Stimulated activated CD4-positive, alpha-beta T cell treated with anti-CD3 and anti-CD28 coated beads, Interleukin-1b, Interleukin-23, amount 100 ng/mL, for 24 hours (primary cell): Measurements from ENCODE around the gene FGFR3.

ENCODE experiments used
- DNase-seq, 4 experiments: peaks; one replicate each; pipeline ENCODE4 v3.0.0-alpha.2; 2020; ENCODE audit warnings: low read depth in 4 of 4, low spot score in 1 of 4

Gene FGFR3

DNA sequence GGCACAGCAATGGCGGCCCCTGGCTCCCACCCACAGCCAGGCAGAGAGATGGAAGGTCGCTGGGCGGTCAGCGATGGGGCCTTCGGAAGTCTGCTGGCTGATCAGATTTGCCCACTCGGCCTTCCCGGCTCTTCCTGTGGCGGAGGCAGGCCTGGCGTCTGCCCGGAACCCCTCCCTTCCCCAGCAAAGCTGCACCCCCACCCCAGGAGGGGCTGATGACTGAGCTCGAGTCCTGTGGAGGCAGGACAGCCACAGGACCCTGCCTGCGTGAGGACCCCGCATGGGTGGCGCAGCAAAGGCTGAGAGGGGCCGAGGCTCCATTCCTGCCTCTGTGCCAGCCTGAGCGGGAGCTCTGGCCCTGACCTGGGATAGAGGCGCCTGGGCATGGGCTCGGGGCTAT lies 37.0 kb upstream of the FGFR3 start:
- DNase-seq: no peak

- no peak for DNase-seq
Observed at GRCh38 chr4:1756893-1757779, 36.0 kb upstream of the FGFR3 start.

DNA sequence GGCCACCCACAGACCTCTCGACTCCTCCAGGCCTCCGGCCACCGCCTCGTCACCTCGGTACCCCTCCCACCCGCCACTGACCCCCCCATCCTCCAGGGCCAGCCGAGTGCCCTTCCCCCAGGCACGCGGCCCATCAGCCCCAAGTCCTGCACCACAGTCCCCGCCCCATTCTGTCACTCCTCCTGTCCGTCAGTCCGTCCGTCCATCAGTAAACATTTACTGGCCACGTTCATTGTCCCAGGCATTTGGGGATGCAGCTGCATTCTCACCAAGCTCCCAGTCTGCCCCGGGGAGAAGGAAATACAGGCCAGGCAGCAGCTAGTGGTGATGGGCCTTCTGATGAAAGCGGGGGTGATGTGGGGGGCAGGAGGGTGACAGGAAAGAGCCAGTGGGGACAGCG lies 35.3 kb upstream of the FGFR3 start:
- DNase-seq: no peak

GRCh38 chr4:1758306-1759121 lies 34.6 kb upstream of the FGFR3 start:
- DNase-seq: no peak

- no peak for DNase-seq
Observed at GRCh38 chr4:1759170-1759817, 33.8 kb upstream of the FGFR3 start.

- DNase-seq: no peak
Observed at GRCh38 chr4:1759818-1760223, 33.3 kb upstream of the FGFR3 start.

DNA sequence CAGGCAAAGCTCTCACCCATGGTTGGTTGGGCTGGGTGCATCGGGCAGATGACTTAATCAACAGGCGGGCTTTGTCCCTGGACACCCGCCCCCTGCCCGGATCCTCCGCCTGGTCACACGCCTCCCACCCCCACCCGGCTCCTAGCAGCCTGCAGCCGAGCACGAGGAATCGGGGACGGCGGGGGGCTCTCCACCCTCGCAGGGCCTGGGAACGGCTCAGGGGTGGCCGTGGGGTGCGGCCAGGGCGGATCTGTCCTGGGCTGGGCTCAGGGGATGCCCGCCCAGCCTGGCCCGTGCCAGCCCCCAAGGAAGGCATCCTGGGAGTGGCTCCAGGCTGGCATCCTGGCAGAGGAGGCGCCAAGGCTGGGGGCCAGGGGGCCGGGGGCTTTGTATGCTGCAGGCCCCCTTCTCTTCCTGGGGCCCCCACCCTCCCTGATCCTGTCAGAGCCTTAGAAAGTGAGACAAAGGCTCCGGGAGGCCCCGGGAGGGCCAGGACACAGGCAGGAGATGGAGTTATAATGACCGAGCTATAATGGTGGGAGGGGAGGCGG lies 32.5 kb upstream of the FGFR3 start:
- no peak for DNase-seq

DNA sequence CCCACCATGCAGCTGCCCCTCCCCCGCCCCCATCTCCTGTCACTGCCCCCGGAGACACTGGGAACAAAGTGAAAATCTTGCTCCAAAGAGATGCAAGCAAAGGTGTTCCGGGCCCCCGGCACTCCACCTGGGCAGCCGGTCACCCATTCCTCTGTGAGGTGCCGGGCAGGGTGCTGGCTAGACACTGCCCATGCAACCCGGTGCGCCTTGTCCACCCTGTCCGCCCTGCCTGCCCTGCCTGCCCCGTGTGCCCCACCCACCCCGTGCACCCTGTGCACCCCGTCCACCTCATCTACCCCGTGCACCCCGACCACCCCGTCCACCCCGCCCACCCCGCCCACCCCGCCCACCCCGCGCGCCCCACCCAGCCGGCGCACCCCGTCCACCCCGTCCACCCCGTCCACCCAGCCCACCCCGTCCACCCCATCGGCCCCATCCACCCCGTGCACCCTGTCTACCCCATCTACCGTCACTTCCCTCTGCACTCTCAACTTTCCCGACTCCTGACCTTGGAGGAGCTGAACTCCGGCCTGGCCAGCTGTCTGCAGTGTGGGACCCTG lies 31.9 kb upstream of the FGFR3 start:
- no peak for DNase-seq

GRCh38 chr4:1762264-1763010 lies 30.7 kb upstream of the FGFR3 start:
- no peak for DNase-seq

DNA sequence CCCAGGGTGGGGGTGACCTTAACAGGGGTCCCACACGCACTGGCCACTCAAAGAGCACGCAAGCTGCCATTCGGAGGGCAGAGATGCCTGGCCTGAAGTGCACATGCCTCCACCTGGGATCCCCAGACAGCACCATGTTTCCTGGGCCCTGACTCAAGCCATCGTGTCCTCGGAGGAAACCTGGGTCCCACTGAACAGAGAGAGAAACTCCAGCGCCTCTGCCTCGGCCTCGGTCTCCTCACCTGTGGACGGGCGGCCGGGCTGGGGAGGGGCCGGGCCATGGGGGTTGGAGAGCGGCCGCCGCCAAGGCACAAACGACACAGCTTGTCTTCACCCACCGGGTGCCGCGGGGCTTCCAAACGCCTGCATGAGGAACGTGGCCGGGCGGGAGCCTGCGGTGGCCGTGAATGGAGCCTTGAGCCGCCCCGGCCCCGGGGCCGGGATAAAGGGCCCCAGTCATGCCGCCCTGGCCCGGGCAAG lies 30.0 kb upstream of the FGFR3 start:
- DNase-seq: no peak

GRCh38 chr4:1763550-1764080 lies 29.5 kb upstream of the FGFR3 start:
- DNase-seq: no peak

- DNase-seq: no peak
Observed at GRCh38 chr4:1764670-1765069, 28.4 kb upstream of the FGFR3 start.

GRCh38 chr4:1765409-1766072 lies 27.6 kb upstream of the FGFR3 start:
- DNase-seq: no peak

DNA sequence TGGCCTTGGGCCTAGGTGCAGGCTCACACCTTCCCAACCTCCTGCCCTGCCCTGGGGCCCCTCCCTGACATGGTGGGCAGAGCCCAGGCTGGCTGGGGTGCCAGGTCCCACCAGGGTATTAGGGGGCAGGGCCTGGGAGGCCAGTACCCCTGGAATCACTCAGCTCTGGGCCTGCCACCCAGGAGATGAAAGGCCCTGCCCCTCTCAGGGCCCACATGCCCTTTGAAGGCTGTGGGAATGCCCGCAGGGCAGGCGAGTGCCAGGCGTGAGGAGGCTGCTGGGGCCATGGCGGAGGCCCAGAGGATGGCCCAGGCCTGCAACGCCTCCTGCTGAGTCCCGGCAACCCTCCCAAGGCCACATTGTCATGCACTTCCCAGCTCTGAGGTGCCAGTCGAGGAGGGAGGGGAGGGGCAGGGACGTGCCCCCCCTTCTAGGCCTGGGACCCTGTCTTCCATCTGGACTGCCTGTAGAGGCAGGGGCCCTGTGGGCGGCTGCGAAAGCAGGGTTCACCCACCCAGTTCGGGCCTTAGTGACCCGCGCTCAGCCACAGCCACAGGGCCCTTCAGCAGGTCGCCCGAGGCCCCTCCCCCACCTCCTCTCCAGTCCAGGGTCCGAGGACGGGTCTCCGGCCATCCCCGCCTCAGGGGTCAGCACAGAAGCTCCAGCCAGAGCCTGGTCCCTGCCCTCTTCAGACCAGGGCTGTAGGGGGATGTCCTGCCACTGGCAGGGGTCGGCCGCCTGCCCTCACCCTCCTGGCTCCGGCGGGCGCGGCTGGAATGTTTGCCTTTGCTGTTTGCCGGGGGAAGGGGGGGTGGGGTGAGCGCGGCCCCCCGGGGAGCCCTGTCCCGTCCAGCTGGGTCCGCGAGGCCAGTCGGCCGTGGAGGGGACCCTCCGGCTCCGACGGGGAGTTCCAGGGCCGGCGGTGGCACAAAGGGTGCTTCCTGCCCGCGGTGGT lies 26.7 kb upstream of the FGFR3 start:
- DNase-seq: no peak

DNA sequence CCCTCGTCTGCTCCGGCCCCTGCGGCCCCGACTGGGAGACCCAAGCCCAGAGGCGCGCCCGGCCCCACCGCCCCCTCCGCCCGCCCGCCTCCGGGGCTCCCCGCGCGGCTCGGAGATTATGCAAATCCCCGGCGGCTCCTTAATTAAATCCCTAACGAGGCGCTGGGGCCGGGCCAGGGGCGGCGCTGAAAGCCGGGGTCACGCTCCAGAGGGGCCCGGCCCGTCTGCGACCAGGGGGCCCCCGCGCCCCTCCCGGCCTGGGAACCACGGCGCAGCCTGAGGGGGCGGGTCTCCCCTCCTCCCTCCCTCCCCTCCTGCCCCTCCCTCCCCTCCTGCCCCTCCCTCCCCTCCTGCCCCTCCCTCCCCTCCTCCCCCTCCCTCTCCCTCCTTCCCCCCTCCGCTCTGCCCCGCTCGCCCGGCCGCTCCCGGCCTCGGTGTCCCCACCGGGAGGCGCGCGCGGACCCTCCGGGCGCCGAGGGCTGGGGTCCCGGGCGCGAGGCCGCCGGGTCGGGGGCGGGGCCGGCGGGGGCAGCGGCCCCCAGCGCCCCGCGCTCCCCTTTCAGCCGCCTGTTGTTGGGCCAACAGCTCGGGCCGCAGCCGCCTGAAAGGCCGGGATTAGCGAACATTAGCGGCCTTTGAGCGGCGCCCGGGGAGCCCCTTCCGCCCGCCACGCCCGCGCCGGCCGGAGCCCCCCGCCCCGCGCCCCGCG lies 25.9 kb upstream of the FGFR3 start:
- DNase-seq: no peak

GRCh38 chr4:1767770-1768366 lies 25.2 kb upstream of the FGFR3 start:
- DNase-seq: peak in 1 of 4 experiments; percentile 21

GRCh38 chr4:1768367-1769034 lies 24.6 kb upstream of the FGFR3 start:
- no peak for DNase-seq
